Caco-2 (cell line): ENCODE data around the gene JAML. TPM values are rescaled to one million over a fixed set of nuclear protein-coding genes. Genes with fewer than 3 reads are reported as not detected.

Experiments
- BruUV-seq: library from RNA; stranded (reverse); fragments of 400-500 nt; replicated peaks from 2 replicates; lab custom pipeline; 2021; lab: Mats Ljungman, UMichigan
- CTCF ChIA-PET: fragments of 300-600 bp; sonication (Branson Sonifier 250); formaldehyde crosslinking; loops from one replicate; lab custom pipeline; 2022; ENCODE audit warnings: antibody characterized with exemption; lab: Charles Lee
- POLR2A ChIA-PET: fragments of 300-600 bp; sonication (Branson Sonifier 250); formaldehyde crosslinking; loops from one replicate; lab custom pipeline; 2022; ENCODE audit warnings: antibody characterized with exemption; lab: Charles Lee
- DNase-seq, 2 experiments: peaks; one replicate each; pipeline versions ENCODE4 v3.0.0 to v3.0.0-alpha.2; 2020 to 2022
- H3K27me3 ChIP-seq: replicated peaks from 2 replicates; pipeline ENCODE4 v1.6.0; 2011; ENCODE audit warnings: low read length; ENCODE audit not compliant: control insufficient read depth, insufficient read depth
- H3K36me3 ChIP-seq: 2 replicates; pipeline ENCODE4 v1.5.1; 2011; ENCODE audit warnings: low read length; ENCODE audit not compliant: control insufficient read depth, insufficient read depth
- H3K4me1 ChIP-seq: fragments of 250-450 bp; sonication (Bioruptor Pico); 2 replicates; pipeline ENCODE4 v1.5.1; 2020; ENCODE audit warnings: mild to moderate bottlenecking
- H3K4me3 ChIP-seq: 2 replicates; pipeline ENCODE4 v1.5.1; 2011; ENCODE audit warnings: low read depth, mild to moderate bottlenecking, control low read depth, low read length
- H3K9me3 ChIP-seq: fragments of 250-450 bp; sonication (Bioruptor Pico); 2 replicates; pipeline ENCODE4 v1.5.1; 2020; ENCODE audit warnings: mild to moderate bottlenecking, moderate library complexity
- H3K27ac Mint-ChIP-seq: one replicate; pipeline ENCODE4 v1.8.0; 2022; ENCODE audit warnings: mixed read lengths; ENCODE audit not compliant: unreplicated experiment
- H3K27me3 Mint-ChIP-seq: one replicate; pipeline ENCODE4 v1.8.0; 2022; ENCODE audit warnings: mixed read lengths; ENCODE audit not compliant: insufficient read depth, unreplicated experiment
- H3K36me3 Mint-ChIP-seq: one replicate; pipeline ENCODE4 v1.8.0; 2022; ENCODE audit warnings: mild to moderate bottlenecking, mixed read lengths; ENCODE audit not compliant: insufficient read depth, unreplicated experiment
- H3K4me1 Mint-ChIP-seq: one replicate; pipeline ENCODE4 v1.8.0; 2022; ENCODE audit warnings: low read depth, mixed read lengths; ENCODE audit not compliant: unreplicated experiment
- H3K4me3 Mint-ChIP-seq: one replicate; pipeline ENCODE4 v1.8.0; 2022; ENCODE audit warnings: mild to moderate bottlenecking, moderate library complexity, mixed read lengths; ENCODE audit not compliant: unreplicated experiment
- H3K9me3 Mint-ChIP-seq: one replicate; pipeline ENCODE4 v1.8.0; 2022; ENCODE audit warnings: mixed read lengths; ENCODE audit not compliant: unreplicated experiment
- intact Hi-C: fragments of 100-400 bp; cut with micrococcal nuclease; formaldehyde crosslinking; loops from one replicate; pipeline ENCODE4 v1.10.0; 2022; ENCODE audit not compliant: unreplicated experiment
- total RNA-seq: library from RNA; stranded (reverse); gene quantifications from 2 replicates; pipeline ENCODE4 v1.2.3, GENCODE V29; 2022
- TF ChIP-seq, protein P1 (sequence below), 2 experiments: fragments of 200-600 bp in 1 of 2; IDR thresholded peaks; 1 replicate in 1 of 2; 2 replicates in 1 of 2; pipeline versions ENCODE4 v1.5.1 to v1.8.0; 2011 to 2022; ENCODE audit warnings: antibody characterized with exemption in 1 of 2, control low read depth in 1 of 2, inconsistent platforms in 1 of 2, low read depth in 1 of 2, low read length in 1 of 2, mild to moderate bottlenecking in 1 of 2, moderate library complexity in 1 of 2; ENCODE audit not compliant: insufficient read depth in 1 of 2, severe bottlenecking in 1 of 2, unreplicated experiment in 1 of 2

Gene JAML
- total RNA-seq, 1 experiment from 2014 or later = 8.9 TPM

DNA sequence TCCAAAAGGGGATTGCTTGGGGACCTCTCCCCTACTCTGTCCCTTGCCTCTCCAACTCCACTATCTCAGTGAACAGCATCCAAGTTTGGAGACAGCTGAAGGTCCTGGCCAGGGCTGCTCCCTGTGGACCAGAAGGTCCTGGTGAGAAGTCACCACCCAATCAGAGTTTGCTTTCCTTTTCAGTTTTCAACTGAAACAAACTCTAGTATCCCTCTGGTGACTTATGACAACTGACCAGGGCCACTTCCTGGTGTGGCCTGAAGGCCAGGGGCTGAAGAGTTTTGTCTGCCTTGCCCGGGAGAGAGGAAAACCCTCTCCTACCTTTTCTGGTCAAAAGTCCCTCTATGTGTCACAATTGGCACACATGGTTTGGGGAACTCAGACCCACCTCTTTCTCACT lies 5.1 kb downstream of the JAML start:
- DNase-seq = no peak
- H3K4me3 Mint-ChIP-seq = no peak overlapping the region
- ChIA-PET CTCF (interaction anchor here (1.2 kb wide), 1 partner anchor 21 kb away, joined by 5 read pairs; no protein-coding TSS in a partner anchor), POLR2A (interaction anchor here (0.6 to 1.0 kb wide), 2 partner anchors 8 to 67 kb away, joined by 3 read pairs; partner anchors contain the start of gene SCN4B)
- no peaks in the 10 kb centered on the region for H3K9me3 Mint-ChIP-seq
- Histone ChIP-seq H3K36me3 (no peaks in the 10 kb centered on the region), H3K9me3 (no peaks in the 10 kb centered on the region), H3K4me1 (peaks cover 32% of the 10 kb centered on the region), H3K4me3 (no peak overlapping the region), H3K27me3 (no peaks in the 10 kb centered on the region)
- TF ChIP-seq, protein P1, sequence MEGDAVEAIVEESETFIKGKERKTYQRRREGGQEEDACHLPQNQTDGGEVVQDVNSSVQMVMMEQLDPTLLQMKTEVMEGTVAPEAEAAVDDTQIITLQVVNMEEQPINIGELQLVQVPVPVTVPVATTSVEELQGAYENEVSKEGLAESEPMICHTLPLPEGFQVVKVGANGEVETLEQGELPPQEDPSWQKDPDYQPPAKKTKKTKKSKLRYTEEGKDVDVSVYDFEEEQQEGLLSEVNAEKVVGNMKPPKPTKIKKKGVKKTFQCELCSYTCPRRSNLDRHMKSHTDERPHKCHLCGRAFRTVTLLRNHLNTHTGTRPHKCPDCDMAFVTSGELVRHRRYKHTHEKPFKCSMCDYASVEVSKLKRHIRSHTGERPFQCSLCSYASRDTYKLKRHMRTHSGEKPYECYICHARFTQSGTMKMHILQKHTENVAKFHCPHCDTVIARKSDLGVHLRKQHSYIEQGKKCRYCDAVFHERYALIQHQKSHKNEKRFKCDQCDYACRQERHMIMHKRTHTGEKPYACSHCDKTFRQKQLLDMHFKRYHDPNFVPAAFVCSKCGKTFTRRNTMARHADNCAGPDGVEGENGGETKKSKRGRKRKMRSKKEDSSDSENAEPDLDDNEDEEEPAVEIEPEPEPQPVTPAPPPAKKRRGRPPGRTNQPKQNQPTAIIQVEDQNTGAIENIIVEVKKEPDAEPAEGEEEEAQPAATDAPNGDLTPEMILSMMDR (IDR thresholded peaks at IDR 0.05; ENCODE audit: insufficient read depth in 1 of 2, low read depth in 1 of 2, low read length in 1 of 2, severe bottlenecking in 1 of 2, unreplicated experiment in 1 of 2) = no peak
- no TSS peak for BruUV-seq
- intact Hi-C loops = no loop called here
- peaks cover 22% of the 10 kb centered on the region for H3K4me1 Mint-ChIP-seq
- no peaks in the 10 kb centered on the region for H3K36me3 Mint-ChIP-seq
- H3K27me3 Mint-ChIP-seq = no peaks in the 10 kb centered on the region
- H3K27ac Mint-ChIP-seq = no peak overlapping the region

DNA sequence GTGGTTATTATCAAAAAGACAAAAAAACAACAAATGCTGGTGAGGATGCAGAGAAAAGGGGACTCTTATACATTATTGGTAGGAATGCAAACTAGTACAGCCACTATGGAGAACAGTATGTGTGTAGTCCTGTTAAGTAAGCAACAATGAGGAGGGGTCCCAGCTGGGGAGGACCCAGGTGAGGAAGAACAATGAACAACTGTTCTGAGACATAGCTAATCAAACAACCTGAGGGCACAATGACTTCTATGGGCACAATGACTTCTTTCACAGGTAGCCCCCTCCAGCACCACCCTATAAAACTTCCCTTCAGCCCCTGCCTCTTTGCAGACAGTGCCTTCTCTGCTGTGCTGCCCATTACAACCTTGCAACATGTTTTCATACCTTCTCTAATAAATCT lies 5.6 kb downstream of the JAML start:
- Mint-ChIP-seq H3K4me1 (peaks cover 27% of the 10 kb centered on the region), H3K27me3 (no peaks in the 10 kb centered on the region), H3K36me3 (peaks cover 1% of the 10 kb centered on the region), H3K4me3 (no peak overlapping the region), H3K9me3 (no peaks in the 10 kb centered on the region), H3K27ac (no peak overlapping the region)
- Histone ChIP-seq H3K9me3 (no peaks in the 10 kb centered on the region), H3K4me1 (peaks cover 36% of the 10 kb centered on the region), H3K36me3 (no peaks in the 10 kb centered on the region), H3K27me3 (no peaks in the 10 kb centered on the region), H3K4me3 (no peak overlapping the region)
- TF ChIP-seq, protein P1 (IDR thresholded peaks at IDR 0.05; ENCODE audit: insufficient read depth in 1 of 2, low read depth in 1 of 2, low read length in 1 of 2, severe bottlenecking in 1 of 2, unreplicated experiment in 1 of 2) = no peak
- intact Hi-C loops = no loop called here
- no peak for DNase-seq
- ChIA-PET POLR2A (interaction anchor here (0.6 kb wide), 1 partner anchor 66 kb away, joined by 3 read pairs; the partner anchor contains the start of gene SCN4B), CTCF (interaction anchor here (1.2 kb wide), 1 partner anchor 21 kb away, joined by 5 read pairs; no protein-coding TSS in a partner anchor)
- BruUV-seq = no TSS peak

DNA sequence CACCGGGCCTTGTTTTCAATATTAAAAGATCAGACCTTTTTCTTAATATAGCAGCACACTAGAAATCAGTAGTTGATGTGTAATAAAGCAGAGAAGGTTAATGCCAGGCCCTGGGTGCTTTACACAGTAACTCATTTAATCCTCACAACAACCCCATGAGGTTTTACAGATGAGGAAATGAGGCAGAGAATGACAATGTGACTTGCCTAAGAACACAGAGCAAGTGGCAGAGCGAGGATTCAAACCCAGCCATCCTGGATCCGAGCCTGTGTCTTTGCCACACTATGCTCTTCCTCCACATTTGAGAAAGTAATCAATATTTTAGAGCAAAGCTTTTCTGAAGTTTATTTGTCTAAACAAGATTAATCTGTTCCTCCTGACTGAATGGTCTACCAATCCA lies 7.2 kb downstream of the JAML start:
- Histone ChIP-seq H3K36me3 (no peaks in the 10 kb centered on the region), H3K4me3 (no peak overlapping the region), H3K9me3 (no peaks in the 10 kb centered on the region), H3K4me1 (peaks cover 53% of the 10 kb centered on the region), H3K27me3 (no peaks in the 10 kb centered on the region)
- intact Hi-C loops = no loop called here
- ChIA-PET CTCF (no interaction called here), POLR2A (no interaction called here)
- Mint-ChIP-seq H3K27me3 (no peaks in the 10 kb centered on the region), H3K36me3 (peaks cover 7% of the 10 kb centered on the region), H3K27ac (peak overlapping the region; percentile 67), H3K4me3 (no peak overlapping the region), H3K9me3 (no peaks in the 10 kb centered on the region), H3K4me1 (peaks cover 39% of the 10 kb centered on the region)
- no peak for DNase-seq
- no TSS peak for BruUV-seq
- TF ChIP-seq, protein P1 (IDR thresholded peaks at IDR 0.05; ENCODE audit: insufficient read depth in 1 of 2, low read depth in 1 of 2, low read length in 1 of 2, severe bottlenecking in 1 of 2, unreplicated experiment in 1 of 2) = no peak
